ENCODE measurements around the gene KCNT1.

KCNT1 gene

DNA sequence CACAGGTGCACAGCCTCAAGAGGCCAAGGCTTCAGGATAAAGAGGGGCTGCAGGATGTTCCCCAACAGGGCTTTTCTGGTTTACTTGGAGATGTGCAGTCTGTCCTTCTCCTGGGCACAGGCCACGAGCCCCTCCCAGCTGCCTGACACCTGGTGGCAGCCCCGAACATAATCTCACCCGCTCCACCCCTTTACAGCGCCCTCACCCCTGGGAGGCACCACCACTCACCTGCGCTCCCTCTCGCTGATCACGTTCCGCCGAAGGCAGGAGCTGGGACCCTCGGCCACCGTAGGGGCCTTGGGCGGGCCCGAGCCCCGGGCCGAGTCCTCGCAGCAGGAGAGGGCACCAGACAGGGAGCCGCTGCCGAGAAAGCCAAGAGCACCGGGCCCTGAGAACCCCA lies 3.2 kb upstream of the KCNT1 start:
- in situ Hi-C loops (cut with MboI; ENCODE audit: low sequenced_read_pairs): no loop called here

DNA sequence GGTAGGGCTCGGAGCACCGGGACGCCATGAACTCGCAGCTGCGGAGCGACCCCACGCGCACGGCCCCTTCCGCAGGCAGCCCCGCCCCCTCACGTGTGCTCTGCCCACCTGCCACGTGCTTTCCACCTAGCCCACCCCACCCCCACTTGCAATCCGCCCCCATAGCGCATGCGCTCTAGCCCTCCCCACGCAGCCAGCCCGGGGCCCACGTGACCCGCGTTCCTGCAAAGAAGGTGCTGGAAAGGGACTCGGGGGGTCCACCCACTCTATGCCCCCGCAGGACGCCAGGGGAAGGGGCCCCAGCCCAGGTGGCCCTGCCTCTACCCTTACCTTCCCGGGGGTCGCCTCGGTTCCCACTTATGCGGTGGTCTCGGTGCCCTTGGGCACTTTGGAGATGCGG lies 2.5 kb upstream of the KCNT1 start, which contains the start of gene SOHLH1:
TSS of gene SOHLH1 (minus strand) at position 42 of the 400 bp plus-strand sequence. CDS start at position 28, 14 bp downstream.
- in situ Hi-C loops (cut with MboI; ENCODE audit: low sequenced_read_pairs): no loop called here

DNA sequence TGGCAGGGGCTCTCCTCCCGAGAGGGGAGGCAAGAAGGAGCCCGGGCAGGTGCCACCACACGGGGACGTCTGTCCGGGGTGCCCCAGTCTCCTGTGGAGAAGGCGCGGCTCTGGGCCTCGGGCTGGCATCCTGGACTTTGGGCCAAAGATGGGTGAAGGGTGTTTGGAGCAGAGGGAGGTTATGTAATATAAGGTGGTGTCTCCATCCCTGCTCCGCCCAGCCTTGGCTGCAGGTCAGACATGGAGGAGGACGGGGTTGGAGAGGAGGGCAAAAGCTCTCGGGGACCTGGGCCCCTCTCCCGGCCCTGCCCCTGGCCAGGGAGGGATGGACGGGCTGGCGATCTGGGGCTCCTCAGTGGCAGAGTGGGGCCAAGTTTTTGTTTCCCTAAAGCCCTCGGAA lies 1.5 kb upstream of the KCNT1 start:
- in situ Hi-C loops (cut with MboI; ENCODE audit: low sequenced_read_pairs): no loop called here

DNA sequence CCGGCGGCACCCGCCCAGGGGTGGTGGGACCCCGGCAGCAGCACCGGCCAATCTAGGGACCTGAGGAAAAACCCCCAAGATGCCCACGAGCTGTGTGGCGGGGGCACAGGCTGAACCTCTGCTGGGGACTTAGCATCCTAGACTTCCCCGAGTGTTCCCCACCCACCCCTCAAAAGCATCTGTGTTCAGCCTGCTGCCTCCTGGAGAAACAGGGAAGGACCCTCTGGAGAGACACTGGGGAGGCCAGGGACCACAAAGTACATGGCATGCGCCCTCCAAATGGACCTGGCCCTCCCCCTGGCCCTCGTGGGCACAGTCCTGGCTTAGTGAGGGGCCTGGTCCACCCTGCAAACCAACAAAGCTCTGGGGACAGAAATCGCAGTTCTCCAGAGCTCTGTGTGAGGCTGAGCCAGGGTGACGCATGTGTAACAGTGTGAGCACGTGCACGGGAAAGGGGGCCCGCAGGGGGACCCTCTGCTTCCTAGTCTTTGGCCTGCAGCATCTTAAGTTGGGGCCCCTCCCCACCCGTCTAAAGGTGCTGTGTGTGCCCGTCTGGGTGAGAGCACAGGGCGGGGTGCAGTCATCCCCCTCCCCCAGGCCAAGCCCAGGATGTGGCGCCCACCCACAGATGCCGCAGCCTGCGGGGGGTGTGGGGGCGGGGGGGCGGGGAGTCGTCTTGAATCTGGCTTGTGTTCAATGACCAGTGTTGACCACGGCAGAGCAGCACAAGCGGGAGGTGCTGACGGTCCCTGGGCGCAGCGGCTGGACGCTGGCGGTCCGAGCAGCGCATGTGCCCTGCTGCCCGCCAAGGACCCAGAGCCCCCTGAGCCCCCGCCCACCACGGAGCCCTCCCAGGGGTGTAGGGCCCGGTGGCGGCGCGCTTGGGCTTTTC lies 672 bp upstream of the KCNT1 start:
- in situ Hi-C loops (cut with MboI; ENCODE audit: low sequenced_read_pairs): no loop called here

DNA sequence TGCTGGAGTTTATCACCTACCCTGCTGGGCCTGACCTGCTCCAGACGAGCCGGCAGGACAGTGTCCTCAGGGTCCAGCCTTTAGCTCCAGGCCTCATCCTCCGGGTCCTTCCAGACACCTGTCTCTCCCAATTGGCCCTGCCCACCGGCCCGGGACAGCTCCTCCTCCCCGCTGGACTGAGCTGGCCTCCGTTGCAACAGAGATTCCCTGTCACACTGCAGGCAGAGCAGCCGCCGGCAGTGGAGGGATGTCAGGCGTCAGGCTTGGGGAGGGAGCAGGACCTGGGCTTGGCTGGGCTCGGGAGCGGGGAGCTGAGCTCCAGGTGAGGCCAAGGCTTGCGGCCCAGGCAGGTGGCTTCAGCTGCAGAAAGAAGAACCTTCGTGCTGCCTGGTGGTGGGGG lies 1.7 kb downstream of the KCNT1 start:
- in situ Hi-C loops (cut with MboI; ENCODE audit: low sequenced_read_pairs): no loop called here

DNA sequence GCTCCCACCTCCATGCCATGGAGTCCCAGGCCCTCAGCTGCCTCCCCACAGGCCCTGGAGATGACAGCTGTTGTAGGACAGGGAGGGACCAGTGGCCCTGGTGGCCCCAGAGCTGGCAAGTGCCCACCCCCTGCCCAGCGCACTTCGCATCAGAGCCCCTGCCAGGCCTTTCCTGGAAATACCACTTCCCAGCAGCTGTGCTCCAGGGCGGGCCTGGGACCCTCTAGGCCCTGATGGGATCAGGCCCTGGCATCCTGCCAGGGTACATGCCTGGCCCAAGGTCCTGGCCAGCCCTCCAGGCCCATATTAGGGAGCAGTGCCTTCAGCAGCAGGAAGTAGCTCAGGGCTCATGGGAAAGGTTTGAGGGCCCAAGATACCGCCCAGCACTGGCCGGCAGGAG lies 2.5 kb downstream of the KCNT1 start:
- in situ Hi-C loops (cut with MboI; ENCODE audit: low sequenced_read_pairs): no loop called here

DNA sequence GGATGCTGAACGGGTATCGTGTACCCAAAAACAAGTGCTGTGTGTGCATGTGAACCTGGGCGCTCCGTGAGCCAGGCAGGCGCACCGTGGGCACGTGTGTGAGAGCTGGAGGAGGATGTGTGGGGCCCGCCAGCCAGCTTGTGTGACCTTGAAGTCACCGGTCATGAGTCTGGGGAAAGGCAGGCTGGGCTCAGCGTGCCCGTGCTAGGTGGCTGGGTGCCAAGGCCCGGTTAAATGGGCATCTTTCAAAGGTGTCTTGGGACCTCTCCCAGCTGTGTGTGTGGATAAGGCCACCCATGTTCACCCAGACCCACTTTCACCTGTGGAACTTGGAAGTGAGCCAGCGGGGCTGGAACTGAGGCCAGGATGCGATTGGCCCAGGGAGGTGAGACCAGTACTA lies 3.4 kb downstream of the KCNT1 start:
- in situ Hi-C loops (cut with MboI; ENCODE audit: low sequenced_read_pairs): no loop called here

DNA sequence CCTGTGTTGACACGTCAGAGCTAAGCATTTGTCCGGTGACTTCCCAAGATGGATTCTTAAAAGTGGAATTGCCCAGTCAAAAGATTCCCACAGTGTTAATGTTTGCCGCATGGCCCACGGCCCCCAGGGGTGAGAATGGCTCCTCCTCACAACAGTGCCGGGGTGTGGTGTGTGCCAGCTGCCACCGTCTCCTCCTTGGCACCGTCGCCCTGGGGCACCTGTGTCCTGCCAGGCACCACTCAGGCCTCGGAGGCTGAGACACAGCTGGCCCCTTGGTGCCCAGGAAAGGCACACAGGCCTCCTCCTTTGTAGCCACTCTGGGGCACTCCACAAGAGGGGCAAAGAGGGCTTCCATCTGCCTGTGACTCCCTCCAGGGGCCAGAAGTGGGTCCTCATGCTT lies 4.3 kb downstream of the KCNT1 start:
- in situ Hi-C loops (cut with MboI; ENCODE audit: low sequenced_read_pairs): no loop called here

DNA sequence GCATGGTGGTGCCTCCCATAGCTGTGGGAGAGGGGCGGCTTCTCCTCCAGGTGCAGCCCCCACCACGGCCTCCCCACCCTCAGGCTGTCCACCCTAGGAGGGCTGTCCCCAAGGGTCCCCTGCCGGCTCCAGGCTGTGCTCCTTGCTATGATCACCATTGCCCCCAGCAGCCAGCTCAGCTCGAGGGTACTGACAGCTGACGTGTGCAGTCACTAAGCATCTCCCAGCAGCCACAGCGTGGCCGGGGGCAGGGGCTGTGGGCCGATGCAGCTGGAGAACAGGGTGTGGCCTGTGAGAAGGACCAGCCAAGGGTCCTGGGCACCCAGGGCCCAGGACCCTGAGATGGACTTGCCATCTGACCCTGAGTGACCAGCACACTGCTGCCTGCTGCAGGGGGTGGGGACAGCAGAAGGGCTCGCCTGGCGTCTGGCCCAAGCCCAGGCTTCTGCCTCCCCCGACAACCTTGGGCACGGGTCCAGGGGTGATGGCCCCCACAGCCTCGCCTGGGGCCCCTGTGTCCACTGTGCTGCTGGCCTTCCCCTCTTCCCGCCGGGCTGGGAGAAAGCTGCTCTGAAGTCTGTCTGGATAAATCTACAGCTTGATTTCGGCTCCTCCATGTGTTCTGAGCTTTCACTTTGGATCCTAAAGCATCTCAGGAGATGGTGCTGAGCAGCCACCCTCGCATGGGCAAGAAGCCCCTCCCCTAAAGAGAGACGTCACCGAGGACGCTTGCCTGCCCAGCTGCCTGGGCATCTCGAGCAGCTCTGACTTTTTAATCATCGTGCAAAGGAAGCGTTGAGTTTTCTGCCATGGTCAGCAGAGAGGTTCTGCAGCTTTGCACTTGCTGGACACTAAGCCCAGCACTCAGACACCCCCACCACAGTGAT lies 5.5 kb downstream of the KCNT1 start:
- in situ Hi-C loops (cut with MboI; ENCODE audit: low sequenced_read_pairs): no loop called here

DNA sequence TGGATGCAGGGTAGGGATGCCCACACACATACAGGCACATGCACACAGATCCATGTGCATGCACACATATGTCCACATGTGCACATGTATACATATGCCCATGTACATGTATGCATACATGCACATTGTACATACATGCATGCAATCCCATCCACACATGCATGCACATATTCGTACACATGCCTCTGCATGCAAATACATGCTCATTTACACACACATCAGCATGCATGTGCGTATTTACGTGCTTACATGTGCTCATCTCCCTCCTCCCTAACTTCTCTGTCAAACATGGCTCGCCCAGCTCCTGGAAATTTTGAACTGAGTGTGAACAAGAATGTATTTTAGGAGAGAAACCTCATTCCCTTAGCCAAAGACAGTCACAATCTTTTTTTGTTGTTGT lies 6.2 kb downstream of the KCNT1 start:
- in situ Hi-C loops (cut with MboI; ENCODE audit: low sequenced_read_pairs): no loop called here

DNA sequence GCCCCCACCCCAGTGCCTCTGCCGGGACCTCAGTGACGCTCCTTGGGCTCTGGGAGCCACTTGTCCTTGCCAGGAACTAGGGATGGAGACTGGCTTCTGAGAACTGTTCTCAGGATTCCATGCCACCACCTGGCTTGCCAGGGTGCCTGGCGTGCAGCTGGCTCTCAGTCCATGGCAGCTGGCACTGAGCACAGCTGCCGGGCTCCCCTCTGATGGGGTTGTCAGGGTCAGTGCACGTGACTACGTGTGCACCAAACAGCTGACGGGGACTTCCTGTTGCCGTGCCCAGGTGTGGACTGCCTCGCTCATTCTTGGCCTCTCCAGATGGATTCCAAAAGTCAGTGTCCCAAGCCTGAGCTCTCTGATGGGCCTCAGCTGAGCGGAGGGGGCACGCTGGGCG lies 9.4 kb downstream of the KCNT1 start:
- in situ Hi-C loops (cut with MboI; ENCODE audit: low sequenced_read_pairs): no loop called here

DNA sequence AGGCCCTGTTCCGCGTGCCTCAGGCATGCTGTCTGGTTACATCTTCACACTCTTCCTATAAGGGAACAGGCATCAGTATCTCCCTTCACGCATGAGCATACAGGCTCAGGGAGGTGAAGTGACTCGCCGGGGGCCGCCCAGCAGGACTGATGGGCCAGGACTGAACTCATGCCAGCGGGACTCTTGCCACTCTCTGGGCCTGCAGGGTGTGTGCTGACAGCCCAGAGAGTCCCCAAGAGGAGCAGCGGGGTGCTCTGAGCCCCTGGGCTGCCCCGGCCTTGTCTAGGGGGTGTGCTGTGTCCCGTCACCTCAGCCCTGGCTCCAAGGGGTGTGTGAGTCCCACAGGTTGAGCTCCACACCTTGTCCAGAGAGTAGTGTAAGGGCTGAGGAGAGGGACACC lies 9.9 kb downstream of the KCNT1 start:
- in situ Hi-C loops (cut with MboI; ENCODE audit: low sequenced_read_pairs): no loop called here

DNA sequence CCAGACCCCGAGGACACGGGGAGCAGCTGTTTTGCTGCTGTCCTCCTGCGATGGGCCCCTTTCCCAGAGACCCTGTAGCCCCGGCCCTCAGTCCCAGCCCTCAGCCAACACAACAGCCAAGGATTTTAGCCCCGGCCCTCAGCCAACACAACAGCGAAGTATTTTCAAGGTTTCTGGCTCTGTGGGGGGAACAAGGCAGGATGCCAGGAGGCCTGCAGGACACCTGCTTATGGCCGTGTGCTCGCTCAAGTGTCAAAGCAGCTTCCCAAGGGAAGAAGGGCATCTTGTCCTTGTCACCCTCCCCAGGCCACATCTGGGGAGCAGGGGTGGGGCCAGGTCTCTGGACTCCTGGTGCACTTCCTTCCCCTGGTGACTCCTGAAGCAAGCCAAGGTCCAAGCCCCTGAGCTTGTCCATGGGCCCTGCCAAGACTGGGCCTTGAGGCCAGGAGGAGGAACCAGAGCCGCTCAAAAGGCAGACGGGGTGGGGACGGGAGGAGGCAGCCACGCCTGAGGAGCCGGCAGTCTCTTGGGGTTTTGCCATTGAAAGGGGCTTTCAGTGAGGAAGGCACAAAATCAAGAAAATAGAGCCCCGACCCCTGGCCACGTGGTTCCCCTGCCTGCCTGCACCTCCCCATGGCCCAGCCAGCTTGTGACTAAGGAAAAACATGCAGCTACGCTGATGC lies 10.8 kb downstream of the KCNT1 start:
- in situ Hi-C loops (cut with MboI; ENCODE audit: low sequenced_read_pairs): no loop called here

DNA sequence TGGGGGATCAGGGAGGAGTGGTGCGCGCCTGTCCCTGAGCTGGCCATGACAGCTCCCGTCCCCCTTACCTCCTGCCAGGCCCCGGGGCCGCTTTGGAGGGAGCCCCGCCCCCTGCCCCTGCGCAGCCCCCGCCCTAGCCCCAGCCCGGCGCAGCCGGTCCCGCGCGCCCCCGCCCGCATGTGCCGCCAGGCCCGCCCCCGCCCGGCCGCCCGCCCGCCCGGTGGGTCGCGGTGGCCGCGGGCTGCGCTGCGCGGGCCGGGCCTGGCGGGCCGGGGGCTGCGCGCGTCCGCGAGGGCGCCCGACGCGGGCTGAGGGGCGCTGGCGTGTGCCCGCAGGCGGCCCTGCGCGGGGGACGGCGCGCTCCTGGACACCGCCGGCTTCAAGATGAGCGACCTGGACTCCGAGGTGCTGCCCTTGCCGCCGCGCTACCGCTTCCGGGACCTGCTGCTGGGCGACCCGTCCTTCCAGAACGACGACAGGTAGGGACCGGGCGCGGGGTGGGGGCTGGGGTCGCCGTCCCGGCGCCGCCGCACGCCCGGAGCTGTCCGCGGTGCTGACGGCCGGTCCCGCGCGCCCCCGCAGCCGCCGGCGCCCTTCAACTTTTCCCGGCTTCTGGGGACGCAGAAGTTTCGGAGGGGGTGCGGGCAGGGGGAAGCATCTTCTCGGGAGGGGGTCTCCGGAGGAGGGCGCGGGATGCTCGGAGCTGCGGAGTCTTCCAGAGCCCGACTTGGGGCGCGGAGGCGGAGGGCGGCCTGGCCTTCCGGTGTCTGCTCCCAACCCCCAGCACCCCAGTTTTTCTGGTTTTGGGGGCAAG lies 12.5 kb downstream of the KCNT1 start:
- in situ Hi-C loops (cut with MboI; ENCODE audit: low sequenced_read_pairs): no loop called here

DNA sequence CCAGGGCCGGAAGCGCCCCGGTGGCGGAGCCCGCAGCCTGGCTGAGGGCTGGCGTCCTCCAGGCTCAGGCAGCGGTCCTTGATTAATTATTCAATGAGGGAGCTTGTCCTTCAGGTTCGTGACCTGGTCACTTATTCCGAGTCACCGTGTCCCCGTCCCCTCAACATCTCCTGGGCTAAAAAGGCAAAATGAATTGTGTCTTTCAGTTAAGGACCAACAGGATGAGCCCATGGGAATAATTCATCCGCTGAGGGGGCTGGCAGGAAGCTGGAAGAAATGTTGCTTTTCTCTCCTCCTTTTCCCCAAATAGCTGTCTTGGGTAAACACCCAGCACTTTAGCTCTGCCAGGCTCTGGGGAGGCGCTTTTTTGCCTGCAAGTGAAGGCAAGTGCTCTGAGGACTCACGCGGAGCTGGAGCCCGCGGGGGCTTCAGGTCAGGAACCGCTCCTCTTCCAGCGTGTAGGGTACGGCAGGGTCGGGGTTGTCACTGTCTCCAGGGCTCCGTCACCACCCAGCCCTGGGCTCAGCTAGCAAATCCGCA lies 13.1 kb downstream of the KCNT1 start:
- in situ Hi-C loops (cut with MboI; ENCODE audit: low sequenced_read_pairs): no loop called here

DNA sequence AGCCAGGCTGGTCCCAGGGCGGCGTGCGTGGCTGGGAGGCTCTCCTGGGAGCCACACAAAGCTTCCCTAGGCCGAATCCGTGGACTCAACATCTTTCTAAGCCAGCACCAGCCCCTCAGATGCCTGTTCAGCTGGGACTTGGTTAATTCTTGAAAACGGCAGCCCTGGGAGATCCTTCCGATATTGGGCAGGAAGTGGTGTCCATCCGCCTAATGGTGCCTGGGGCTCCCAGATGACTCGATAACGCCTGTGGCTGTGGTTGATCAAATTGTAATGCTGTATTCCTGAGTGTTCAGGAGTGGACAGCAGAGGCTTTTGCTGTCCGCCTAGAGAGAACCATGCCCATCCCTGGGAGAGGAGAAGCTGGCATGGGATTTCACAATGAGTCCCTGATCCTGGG lies 14.1 kb downstream of the KCNT1 start:
- in situ Hi-C loops (cut with MboI; ENCODE audit: low sequenced_read_pairs): no loop called here

DNA sequence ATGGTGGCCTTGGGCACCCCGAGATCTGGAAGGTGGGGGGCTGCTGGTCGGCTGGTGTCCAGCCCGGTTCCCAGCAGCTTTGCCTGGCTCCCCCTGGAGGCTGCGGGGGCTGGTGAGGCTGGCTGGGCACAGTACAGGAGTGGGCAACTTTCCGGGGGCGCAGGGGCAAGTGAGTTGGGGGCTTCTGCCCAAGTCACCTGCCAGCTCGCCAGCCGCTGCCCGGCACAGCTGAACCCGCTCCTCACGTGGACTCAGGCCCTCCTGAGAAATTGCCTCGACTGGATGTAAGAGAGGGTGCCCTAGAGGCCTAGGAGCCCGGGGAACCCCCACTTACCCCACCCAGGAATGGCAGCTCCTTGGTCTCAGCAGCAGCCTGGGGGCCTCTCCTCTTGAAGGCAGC lies 15.4 kb downstream of the KCNT1 start:
- in situ Hi-C loops (cut with MboI; ENCODE audit: low sequenced_read_pairs): no loop called here

DNA sequence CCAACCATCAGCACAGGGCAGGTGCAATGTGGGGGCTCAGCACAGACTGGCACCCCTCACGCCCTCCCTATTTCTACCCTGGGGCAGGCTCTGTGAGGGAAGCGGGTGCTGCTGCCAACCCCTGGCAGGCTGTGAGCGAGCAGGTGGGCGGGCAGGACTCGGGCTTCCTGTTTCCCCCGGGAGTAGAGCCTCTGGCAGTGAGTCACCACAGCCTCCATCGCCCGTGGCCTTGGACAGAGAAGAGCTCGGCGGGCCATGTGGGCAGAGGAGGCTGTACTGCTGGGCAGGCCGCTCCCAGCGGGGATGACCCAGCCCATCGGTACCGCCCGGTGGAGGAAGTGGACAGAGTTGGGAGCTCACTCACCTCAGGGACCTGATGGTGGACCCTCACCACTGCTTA lies 16.6 kb downstream of the KCNT1 start:
- in situ Hi-C loops (cut with MboI; ENCODE audit: low sequenced_read_pairs): no loop called here

DNA sequence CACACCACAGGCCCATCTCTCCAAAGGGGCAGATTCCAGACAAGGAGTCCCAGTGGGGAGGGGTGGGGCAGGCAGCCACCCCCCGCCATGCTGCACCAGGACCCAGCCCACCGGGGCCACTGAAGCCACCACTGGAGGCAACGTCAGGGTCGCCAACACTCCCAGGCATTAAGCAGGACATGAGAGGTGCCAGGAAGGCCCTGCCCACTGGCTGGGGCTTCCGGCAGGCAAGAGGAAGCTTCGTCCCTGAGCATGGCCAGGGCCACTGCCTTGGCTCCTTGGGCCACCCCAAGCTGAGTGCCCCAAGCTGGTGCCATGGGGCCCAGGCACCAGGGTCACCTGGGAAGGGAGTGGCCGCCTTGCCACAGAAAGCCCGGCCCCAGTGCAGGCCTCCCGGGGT lies 17.5 kb downstream of the KCNT1 start:
- in situ Hi-C loops (cut with MboI; ENCODE audit: low sequenced_read_pairs): no loop called here

DNA sequence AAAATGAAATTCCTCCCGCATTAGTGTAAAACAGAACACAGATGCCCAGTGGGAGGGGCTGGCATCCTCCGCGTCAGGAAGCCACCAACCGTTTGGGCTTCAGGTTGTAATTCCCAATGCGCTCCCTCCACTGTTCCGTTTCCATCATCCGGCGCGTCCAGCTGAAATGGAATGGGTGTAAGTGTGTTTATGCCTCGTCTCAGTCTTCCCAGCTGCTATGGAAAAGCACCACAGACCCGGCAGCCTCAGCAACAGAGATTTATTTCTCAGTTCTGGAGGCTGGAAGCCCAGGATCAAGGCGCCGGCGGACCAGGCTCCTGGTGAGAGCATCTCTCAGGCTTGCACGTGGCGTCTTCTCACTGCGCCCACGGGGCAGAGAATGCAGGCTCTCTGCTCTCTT lies 20.4 kb downstream of the KCNT1 start:
- in situ Hi-C loops (cut with MboI; ENCODE audit: low sequenced_read_pairs): no loop called here

All from hTERT RPE-1 (cell line).